ENCODE results near the gene TSEN34. TPM values are rescaled to one million over a fixed set of nuclear protein-coding genes. Genes with fewer than 3 reads are reported as not detected.
"Not testable (repeated sequence)": the region's sequence is repeated elsewhere in the genome, so short reads cannot be mapped to it uniquely, and the experiment has no call there.

Gene TSEN34
- total and polyA plus RNA-seq, 2 donors = 31.1 to 81.4 TPM

- Histone ChIP-seq H3K4me3 (ENCODE audit: low read depth, low read length) (no peak overlapping the region), H3K36me3 (ENCODE audit: insufficient read depth) (no peaks in the 10 kb centered on the region), H3K4me1 (ENCODE audit: insufficient read depth) (no peaks in the 10 kb centered on the region), H3K27ac (ENCODE audit: low read depth) (no peak overlapping the region)
- WGBS = 18% methylated on average over 21 of the region's 21 CpGs
- peak; percentile 43 for DNase-seq (ENCODE audit: extremely low spot score)
Measured at GRCh38 chr19:54231077-54231931, 40.2 kb downstream of the TSEN34 start.

GRCh38 chr19:54233941-54234340 lies 42.8 kb downstream of the TSEN34 start:
- no peak for DNase-seq (ENCODE audit: extremely low spot score)
- H3K27ac ChIP-seq (ENCODE audit: low read depth) = no peak overlapping the region
- WGBS = 81% methylated on average over 5 of the region's 5 CpGs
- no peaks in the 10 kb centered on the region for H3K36me3 ChIP-seq (ENCODE audit: insufficient read depth)
- no peak overlapping the region for H3K4me3 ChIP-seq (ENCODE audit: low read depth, low read length)
- no peaks in the 10 kb centered on the region for H3K4me1 ChIP-seq (ENCODE audit: insufficient read depth)

- 68% methylated on average over 14 of the region's 21 CpGs for WGBS
- not testable (repeated sequence) for DNase-seq (ENCODE audit: extremely low spot score); H3K36me3 ChIP-seq (ENCODE audit: insufficient read depth); H3K27ac ChIP-seq (ENCODE audit: low read depth); H3K4me3 ChIP-seq (ENCODE audit: low read depth, low read length); H3K4me1 ChIP-seq (ENCODE audit: insufficient read depth)
Measured at GRCh38 chr19:54239491-54240371, 48.6 kb downstream of the TSEN34 start.

GRCh38 chr19:54240372-54241336 lies 49.5 kb downstream of the TSEN34 start:
- not testable (repeated sequence) for H3K36me3 ChIP-seq (ENCODE audit: insufficient read depth); H3K4me1 ChIP-seq (ENCODE audit: insufficient read depth); H3K27ac ChIP-seq (ENCODE audit: low read depth); H3K4me3 ChIP-seq (ENCODE audit: low read depth, low read length); DNase-seq (ENCODE audit: extremely low spot score)
- WGBS = 55% methylated on average over 19 of the region's 22 CpGs

- H3K4me3 ChIP-seq (ENCODE audit: low read depth, low read length); H3K36me3 ChIP-seq (ENCODE audit: insufficient read depth); H3K27ac ChIP-seq (ENCODE audit: low read depth); DNase-seq (ENCODE audit: extremely low spot score); H3K4me1 ChIP-seq (ENCODE audit: insufficient read depth): not testable (repeated sequence)
- WGBS = 63% methylated on average over 4 of the region's 4 CpGs
Measured at GRCh38 chr19:54242234-54242633, 51.1 kb downstream of the TSEN34 start.

- not testable (repeated sequence) for H3K36me3 ChIP-seq (ENCODE audit: insufficient read depth); H3K27ac ChIP-seq (ENCODE audit: low read depth); H3K4me1 ChIP-seq (ENCODE audit: insufficient read depth); DNase-seq (ENCODE audit: extremely low spot score); H3K4me3 ChIP-seq (ENCODE audit: low read depth, low read length)
- 59% methylated on average over 6 of the region's 6 CpGs for WGBS
Measured at GRCh38 chr19:54242646-54243045, 51.5 kb downstream of the TSEN34 start, which contains the start of gene LILRA6. Gene LILRA6, minus strand, starts transcription at chr19:54242790.

GRCh38 chr19:54243809-54244208 lies 52.7 kb downstream of the TSEN34 start:
- not testable (repeated sequence) for H3K4me3 ChIP-seq (ENCODE audit: low read depth, low read length); H3K36me3 ChIP-seq (ENCODE audit: insufficient read depth); H3K4me1 ChIP-seq (ENCODE audit: insufficient read depth); H3K27ac ChIP-seq (ENCODE audit: low read depth); DNase-seq (ENCODE audit: extremely low spot score)
- 68% methylated on average over 7 of the region's 8 CpGs for WGBS

Other genes with a start within 250 kb of the TSEN34 start
- gene CACNG8, start 228.4 kb upstream of the TSEN34 start, total RNA-seq = 0.11 TPM
- gene CACNG8, start 228.4 kb upstream of the TSEN34 start, polyA plus RNA-seq = 0.08 TPM
- gene CACNG6, start 199.7 kb upstream of the TSEN34 start, total RNA-seq = 1.3 TPM
- not detected for gene CACNG6, start 199.7 kb upstream of the TSEN34 start, polyA plus RNA-seq
- gene VSTM1, start 127.4 kb upstream of the TSEN34 start, total RNA-seq = not detected
- gene VSTM1, start 127.4 kb upstream of the TSEN34 start, polyA plus RNA-seq = not detected
- gene TARM1, start 109.9 kb upstream of the TSEN34 start, total RNA-seq = not detected
- gene TARM1, start 109.9 kb upstream of the TSEN34 start, polyA plus RNA-seq = not detected
- gene OSCAR, start 90.5 kb upstream of the TSEN34 start, total RNA-seq = 0.21 TPM
- 2.3 TPM for gene OSCAR, start 90.5 kb upstream of the TSEN34 start, polyA plus RNA-seq
- 11.3 TPM for gene NDUFA3, start 88.5 kb upstream of the TSEN34 start, total RNA-seq
- gene NDUFA3, start 88.5 kb upstream of the TSEN34 start, polyA plus RNA-seq = 155 TPM
- 4.0 TPM for gene TFPT, start 75.7 kb upstream of the TSEN34 start, total RNA-seq
- gene TFPT, start 75.7 kb upstream of the TSEN34 start, polyA plus RNA-seq = 22.8 TPM
- gene PRPF31, start 75.6 kb upstream of the TSEN34 start, total RNA-seq = 22.5 TPM
- gene PRPF31, start 75.6 kb upstream of the TSEN34 start, polyA plus RNA-seq = 67.7 TPM
- gene CNOT3, start 53.5 kb upstream of the TSEN34 start, total RNA-seq = 11.6 TPM
- 35.8 TPM for gene CNOT3, start 53.5 kb upstream of the TSEN34 start, polyA plus RNA-seq
- 3.8 TPM for gene LENG1, start 31.6 kb upstream of the TSEN34 start, total RNA-seq
- gene LENG1, start 31.6 kb upstream of the TSEN34 start, polyA plus RNA-seq = 14.0 TPM
- 15.4 TPM for gene TMC4, start 18.1 kb upstream of the TSEN34 start, total RNA-seq
- gene TMC4, start 18.1 kb upstream of the TSEN34 start, polyA plus RNA-seq = 16.0 TPM
- gene MBOAT7, start 1.7 kb upstream of the TSEN34 start, total RNA-seq = 22.9 TPM
- gene MBOAT7, start 1.7 kb upstream of the TSEN34 start, polyA plus RNA-seq = 69.7 TPM
- gene RPS9, start 9.6 kb downstream of the TSEN34 start, total RNA-seq = 2,561 TPM
- gene RPS9, start 9.6 kb downstream of the TSEN34 start, polyA plus RNA-seq = 3,100 TPM
- 2.9 TPM for gene LILRB3, start 31.7 kb downstream of the TSEN34 start, total RNA-seq
- gene LILRB3, start 31.7 kb downstream of the TSEN34 start, polyA plus RNA-seq = 7.2 TPM
- gene LILRA6, start 51.5 kb downstream of the TSEN34 start, total RNA-seq = 0.95 TPM
- 3.4 TPM for gene LILRA6, start 51.5 kb downstream of the TSEN34 start, polyA plus RNA-seq
- gene LILRB5, start 66.0 kb downstream of the TSEN34 start, total RNA-seq = 4.2 TPM
- 5.6 TPM for gene LILRB5, start 66.0 kb downstream of the TSEN34 start, polyA plus RNA-seq
- 1.3 TPM for gene LILRB2, start 89.8 kb downstream of the TSEN34 start, total RNA-seq
- gene LILRB2, start 89.8 kb downstream of the TSEN34 start, polyA plus RNA-seq = 6.2 TPM
- 1.3 TPM for gene LILRA5, start 121.9 kb downstream of the TSEN34 start, total RNA-seq
- 7.3 TPM for gene LILRA5, start 121.9 kb downstream of the TSEN34 start, polyA plus RNA-seq
- not detected for gene LILRA4, start 147.9 kb downstream of the TSEN34 start, total RNA-seq
- gene LILRA4, start 147.9 kb downstream of the TSEN34 start, polyA plus RNA-seq = not detected
- 11.8 TPM for gene LAIR1, start 173.6 kb downstream of the TSEN34 start, total RNA-seq
- gene LAIR1, start 173.6 kb downstream of the TSEN34 start, polyA plus RNA-seq = 21.3 TPM
- 3.6 TPM for gene TTYH1, start 224.2 kb downstream of the TSEN34 start, total RNA-seq
- 3.7 TPM for gene TTYH1, start 224.2 kb downstream of the TSEN34 start, polyA plus RNA-seq